ENCODE measurements around the gene TMEM106B.

Gene TMEM106B

GRCh38 chr7:12231097-12231496, 20.0 kb downstream of the TMEM106B start:
- no peak overlapping the region for H3K4me3 ChIP-seq (ENCODE audit: low read depth, low read length)
- no peak for TF ChIP-seq CTCF (IDR thresholded peaks at IDR 0.05; ENCODE audit: low read depth, low read length)

GRCh38 chr7:12233175-12233574, 22.1 kb downstream of the TMEM106B start:
- TF ChIP-seq CTCF (IDR thresholded peaks at IDR 0.05; ENCODE audit: low read depth, low read length) = no peak
- H3K4me3 ChIP-seq (ENCODE audit: low read depth, low read length) = no peak overlapping the region

GRCh38 chr7:12234334-12234865, 23.3 kb downstream of the TMEM106B start:
- TF ChIP-seq CTCF (IDR thresholded peaks at IDR 0.05; ENCODE audit: low read depth, low read length) = no peak
- no peak overlapping the region for H3K4me3 ChIP-seq (ENCODE audit: low read depth, low read length)

GRCh38 chr7:12235970-12236369, 24.9 kb downstream of the TMEM106B start:
- no peak for TF ChIP-seq CTCF (IDR thresholded peaks at IDR 0.05; ENCODE audit: low read depth, low read length)
- no peak overlapping the region for H3K4me3 ChIP-seq (ENCODE audit: low read depth, low read length)

GRCh38 chr7:12237007-12237406, 25.9 kb downstream of the TMEM106B start:
- H3K4me3 ChIP-seq (ENCODE audit: low read depth, low read length) = no peak overlapping the region
- TF ChIP-seq CTCF (IDR thresholded peaks at IDR 0.05; ENCODE audit: low read depth, low read length) = no peak

- H3K4me3 ChIP-seq (ENCODE audit: low read depth, low read length) = no peak overlapping the region
- TF ChIP-seq CTCF (IDR thresholded peaks at IDR 0.05; ENCODE audit: low read depth, low read length) = no peak
These were observed 28.7 kb downstream of the TMEM106B start for GRCh38 chr7:12239806-12240205.

GRCh38 chr7:12244129-12244528, 33.0 kb downstream of the TMEM106B start:
- TF ChIP-seq CTCF (IDR thresholded peaks at IDR 0.05; ENCODE audit: low read depth, low read length) = no peak
- H3K4me3 ChIP-seq (ENCODE audit: low read depth, low read length) = no peak overlapping the region
